DMS153 treated with DMSO at 0.1 percent for 48 hours (cell line): ENCODE results near the gene AOAH.
"Not testable (repeated sequence)": the region's sequence is repeated elsewhere in the genome, so short reads cannot be mapped to it uniquely, and the experiment has no call there.

Experiments used
- DNase-seq: peaks from one replicate; lab custom pipeline; 2025; ENCODE audit not compliant: unreplicated experiment; lab: John Stamatoyannopoulos, UW

AOAH gene

GRCh38 chr7:36513393-36513792 lies 210.9 kb downstream of the AOAH start:
- no peak for DNase-seq

GRCh38 chr7:36512616-36513015 lies 211.7 kb downstream of the AOAH start:
- no peak for DNase-seq

- DNase-seq, result no peak
Measured at GRCh38 chr7:36509962-36510361, 214.3 kb downstream of the AOAH start.

- no peak for DNase-seq
Measured at GRCh38 chr7:36507475-36508440, 216.5 kb downstream of the AOAH start.

- DNase-seq, result no peak
Measured at GRCh38 chr7:36506820-36507219, 217.5 kb downstream of the AOAH start.

GRCh38 chr7:36506130-36506798 lies 218.0 kb downstream of the AOAH start:
- DNase-seq, result no peak

GRCh38 chr7:36504617-36505016 lies 219.7 kb downstream of the AOAH start:
- not testable (repeated sequence) for DNase-seq

GRCh38 chr7:36504216-36504615 lies 220.1 kb downstream of the AOAH start:
- DNase-seq, result not testable (repeated sequence)

- no peak for DNase-seq
Measured at GRCh38 chr7:36497775-36498174, 226.5 kb downstream of the AOAH start.

- DNase-seq, result not testable (repeated sequence)
Measured at GRCh38 chr7:36497176-36497575, 227.1 kb downstream of the AOAH start.

GRCh38 chr7:36496576-36496975 lies 227.7 kb downstream of the AOAH start:
- DNase-seq, result no peak

- DNase-seq, result no peak
Measured at GRCh38 chr7:36491317-36491716, 233.0 kb downstream of the AOAH start.

- no peak for DNase-seq
Measured at GRCh38 chr7:36490419-36490830, 233.9 kb downstream of the AOAH start.

- DNase-seq, result not testable (repeated sequence)
Measured at GRCh38 chr7:36488672-36489071, 235.6 kb downstream of the AOAH start.

- DNase-seq, result peak; percentile 90
Measured at GRCh38 chr7:36487756-36488336, 236.4 kb downstream of the AOAH start.

- no peak for DNase-seq
Measured at GRCh38 chr7:36486336-36486735, 238.0 kb downstream of the AOAH start.

GRCh38 chr7:36484265-36484664 lies 240.0 kb downstream of the AOAH start:
- no peak for DNase-seq

GRCh38 chr7:36483853-36484252 lies 240.4 kb downstream of the AOAH start:
- DNase-seq, result not testable (repeated sequence)

- no peak for DNase-seq
Measured at GRCh38 chr7:36478745-36479144, 245.5 kb downstream of the AOAH start.

GRCh38 chr7:36475381-36475780 lies 248.9 kb downstream of the AOAH start:
- no peak for DNase-seq

- DNase-seq, result no peak
Measured at GRCh38 chr7:36475011-36475342, 249.3 kb downstream of the AOAH start.
